K562 (cell line): Measurements from ENCODE around the gene TERT. TPM values are rescaled to one million over a fixed set of nuclear protein-coding genes. Genes with fewer than 3 reads are reported as not detected.

ENCODE experiments used
- ATAC-seq: fragments of 200-7000 bp; cut with Tn5 transposase; 3 replicates; pipeline ENCODE4 v1.9.1; 2020; ENCODE audit warnings: moderate library complexity
- BruUV-seq: library from RNA; stranded (reverse); fragments of 400-500 nt; replicated peaks from 2 replicates; lab custom pipeline; 2021; lab: Mats Ljungman, UMichigan
- CTCF ChIA-PET: fragments of 300-600 bp; formaldehyde crosslinking; extraction: SDS; loops from one replicate; lab custom pipeline; 2021; ENCODE audit warnings: low intra/inter-chr PET ratio; lab: Yijun Ruan, JAX
- POLR2A ChIA-PET: fragments of 300-600, 350-650 bp; sonication (Branson Sonifier 250); formaldehyde crosslinking; extraction: SDS; loops from one replicate; lab custom pipeline; 2021; ENCODE audit warnings: antibody characterized with exemption, inconsistent platforms; lab: Yijun Ruan, JAX
- DNase-seq, 4 experiments: peaks; one replicate each; pipeline versions ENCODE4 v3.0.0 to v3.0.0-alpha.2; 2011 to 2018; ENCODE audit warnings: low spot score in 3 of 4, mixed read lengths in 3 of 4; ENCODE audit errors: extremely low read depth in 1 of 4
- FAIRE-seq: peaks from 2 replicates; lab custom pipeline; 2011; peaks lifted over from hg19 to GRCh38; lab: Jason Lieb, UNC
- H2AFZ ChIP-seq: 2 replicates; pipeline ENCODE4 v1.6.0; 2011; ENCODE audit warnings: low read depth, low read length, control low read depth, inconsistent platforms
- H3K27ac ChIP-seq: fragments of 200-600 bp; 3 replicates; pipeline ENCODE4 v1.8.0; 2011; ENCODE audit warnings: low read depth, mild to moderate bottlenecking, control low read depth, inconsistent platforms, low read length, moderate library complexity, mixed read lengths; ENCODE audit errors: extremely low read depth
- H3K27me3 ChIP-seq, 2 experiments: fragments of 300-600 bp in 1 of 2; 2 replicates in 1 of 2; 3 replicates in 1 of 2; pipeline versions ENCODE4 v1.6.0 to v1.8.0; 2011; ENCODE audit warnings: inconsistent platforms in 2 of 2, low read length in 2 of 2, mild to moderate bottlenecking in 1 of 2, mixed read lengths in 1 of 2, moderate library complexity in 1 of 2; ENCODE audit not compliant: control insufficient read depth in 2 of 2, insufficient read depth in 2 of 2
- H3K36me3 ChIP-seq: fragments of 300-600 bp; 3 replicates; pipeline ENCODE4 v1.8.0; 2011; ENCODE audit warnings: mild to moderate bottlenecking, low read length, inconsistent platforms; ENCODE audit not compliant: control insufficient read depth, insufficient read depth
- H3K4me1 ChIP-seq, 2 experiments: fragments of 200-600 bp in 1 of 2; replicated peaks in 1 of 2; 2 replicates in 1 of 2; 3 replicates in 1 of 2; pipeline versions ENCODE4 v1.5.1 to v1.8.0; 2011; ENCODE audit warnings: inconsistent platforms in 2 of 2, low read length in 2 of 2, mild to moderate bottlenecking in 1 of 2, mixed read lengths in 1 of 2, moderate library complexity in 1 of 2; ENCODE audit not compliant: control insufficient read depth in 2 of 2, insufficient read depth in 2 of 2
- H3K4me2 ChIP-seq: 2 replicates; pipeline ENCODE4 v1.6.1; 2011; ENCODE audit warnings: low read length, control low read depth, inconsistent platforms, mixed read lengths; ENCODE audit not compliant: insufficient read depth
- H3K4me3 ChIP-seq: fragments of 200-600 bp; sonication (generic), shearing (Covaris generic); 2 replicates; pipeline ENCODE4 v1.5.1; 2016; ENCODE audit warnings: control low read depth, inconsistent platforms
- H3K79me2 ChIP-seq: fragments of 200-600 bp; 3 replicates; pipeline ENCODE4 v1.8.0; 2011; ENCODE audit warnings: low read length, inconsistent platforms; ENCODE audit not compliant: control insufficient read depth, insufficient read depth
- H3K9ac ChIP-seq, 2 experiments: 2 replicates each; pipeline versions ENCODE4 v1.6.0 to v1.6.1; 2011; ENCODE audit warnings: low read depth in 2 of 2, low read length in 2 of 2, control low read depth in 1 of 2, inconsistent platforms in 1 of 2, mild to moderate bottlenecking in 1 of 2, mixed read lengths in 1 of 2; ENCODE audit not compliant: insufficient read depth in 1 of 2
- H3K9me1 ChIP-seq: one replicate; pipeline ENCODE4 v1.6.0; 2011; ENCODE audit warnings: inconsistent platforms, mild to moderate bottlenecking, low read length, moderate library complexity; ENCODE audit not compliant: control insufficient read depth, insufficient read depth
- H3K9me3 ChIP-seq: replicated peaks from 2 replicates; pipeline ENCODE4 v1.5.1; 2011; ENCODE audit warnings: low read depth, low read length, inconsistent platforms; ENCODE audit not compliant: control insufficient read depth, insufficient read depth
- H4K20me1 ChIP-seq: replicated peaks from 2 replicates; pipeline ENCODE4 v1.6.1; 2011; ENCODE audit warnings: low read length, inconsistent platforms, mixed read lengths; ENCODE audit not compliant: control insufficient read depth, insufficient read depth
- CLOCK ChIP-seq: fragments of 250-450 bp; sonication (Bioruptor Pico); IDR thresholded peaks from 2 replicates; pipeline ENCODE4 v1.4.0; 2020; ENCODE audit warnings: mild to moderate bottlenecking, moderate library complexity, borderline replicate concordance
- DLX4 ChIP-seq: fragments of 250-450 bp; sonication (Bioruptor Pico); IDR thresholded peaks from 2 replicates; pipeline ENCODE4 v1.6.1; 2021; ENCODE audit warnings: mild to moderate bottlenecking
- FOS ChIP-seq: IDR thresholded peaks from 3 replicates; pipeline ENCODE4 v1.6.1; 2011; ENCODE audit not compliant: insufficient read length; ENCODE audit errors: extremely low read depth
- TAF9B ChIP-seq: fragments of 450-650 bp; IDR thresholded peaks from 2 replicates; pipeline ENCODE4 v1.6.1; 2018; ENCODE audit warnings: mild to moderate bottlenecking; ENCODE audit not compliant: partially characterized antibody
- TCF7 ChIP-seq: sonication (generic); IDR thresholded peaks from 2 replicates; pipeline ENCODE4 v1.6.1; 2016; ENCODE audit warnings: antibody characterized with exemption, borderline replicate concordance
- TEAD1 ChIP-seq, 2 experiments: fragments of 450-650 bp in 1 of 2; sonication (generic) in 1 of 2; formaldehyde crosslinking; IDR thresholded peaks; 2 replicates each; pipeline versions ENCODE4 v1.4.0 to v1.8.0; 2020 to 2022; ENCODE audit warnings: mild to moderate bottlenecking in 2 of 2, missing genetic modification reagents in 1 of 2
- USF1 ChIP-seq: sonication (generic); formaldehyde crosslinking; IDR thresholded peaks from 2 replicates; pipeline ENCODE4 v1.9.0; 2022; ENCODE audit warnings: mild to moderate bottlenecking, missing genetic modification reagents
- ZNF24 ChIP-seq: fragments of 450-650 bp; IDR thresholded peaks from 2 replicates; pipeline ENCODE4 v1.6.1; 2016
- ZNF639 ChIP-seq, 2 experiments: fragments of 200-800 bp in 1 of 2; sonication (Bioruptor generic) in 1 of 2; sonication (generic) in 1 of 2; formaldehyde crosslinking in 1 of 2; IDR thresholded peaks in 1 of 2; conservative IDR thresholded peaks in 1 of 2; 2 replicates each; pipeline versions ENCODE4 v1.5.0 to v1.6.1; 2016 to 2020; ENCODE audit warnings: missing compliant biosample characterization in 1 of 2, missing genetic modification characterization in 1 of 2, missing genetic modification reagents in 1 of 2
- WGBS: fragments of 100-300 bp; shearing (Covaris generic); methylation state at CpG from one replicate; pipeline ENCODE4 v1.1.6; 2016; ENCODE audit warnings: low coverage, mixed read lengths; ENCODE audit not compliant: insufficient coverage; ENCODE audit errors: missing lambda C conversion rate; 5-methylcytosine and 5-hydroxymethylcytosine counted together
- in situ Hi-C: fragments of 300-500 bp; cut with MboI; formaldehyde crosslinking; loops from 4 replicates; pipeline ENCODE4 v1.15.0; 2018; ENCODE audit warnings: inconsistent platforms, mixed read lengths
- intact Hi-C: fragments of 100-400 bp; cut with micrococcal nuclease; formaldehyde crosslinking; loops from 2 replicates; pipeline ENCODE4 v1.14.2; 2022
- polyA plus RNA-seq, 8 experiments: library from polyadenylated mRNA; depleted of rRNA in 4 of 8; stranded (reverse) in 5 of 8; unstranded in 3 of 8; fragments of >200 nt; fragmentation: Nextera tagmentation in 2 of 8; fragmentation: Illumina TruSeq in 1 of 8; extraction: Ambion mirVana in 2 of 8; extraction: Trizol in 1 of 8; gene quantifications; 2 replicates each; pipeline versions ENCODE4 v1.2.1 to v1.2.3, GENCODE V29; 2011 to 2014; ENCODE audit warnings: inconsistent platforms in 1 of 8, missing spikeins in 1 of 8
- total RNA-seq, 7 experiments: library from RNA; depleted of rRNA in 6 of 7; stranded (reverse); fragments of >200 nt in 6 of 7; fragmentation: Illumina TruSeq in 2 of 7; extraction: Trizol in 2 of 7; gene quantifications; 2 replicates each; pipeline versions ENCODE4 v1.2.1 to v1.2.3, GENCODE V29; 2011 to 2021; ENCODE audit warnings: low replicate concordance in 1 of 7

TERT gene
- total and polyA plus RNA-seq, 9 of the 15 experiments (the other 6 are each of a cell fraction or from before 2014, with no cell fraction given), result 0.08 to 4.5 (median 0.98) TPM; not detected in 1

- Histone ChIP-seq H3K9me1 (no peaks in the 10 kb centered on the region), H3K4me2 (no peak overlapping the region), H3K36me3 (no peaks in the 10 kb centered on the region), H3K79me2 (no peaks in the 10 kb centered on the region), H3K27ac (no peak overlapping the region), H3K9ac (no peak overlapping the region), H3K9me3 (no peaks in the 10 kb centered on the region; the same call in 1 of the 2 replicates), H3K4me1 (peaks cover 0 to 35% of the 10 kb centered on the region in 2 experiments; a peak in 1 of 5 replicates), H3K27me3 (peaks cover 40 to 80% of the 10 kb centered on the region in 2 experiments; a peak in 4 of 5 replicates), H2AFZ (no peak overlapping the region), H4K20me1 (peaks cover 3% of the 10 kb centered on the region), H3K4me3 (no peak overlapping the region)
- in situ Hi-C loops, result no loop called here
- CTCF ChIA-PET, result no interaction called here
- intact Hi-C loops, result no loop called here
- BruUV-seq, result no TSS peak
- ATAC-seq (no peak), FAIRE-seq (no peak), DNase-seq (no peak)
- POLR2A ChIA-PET, result no interaction called here
- WGBS, result 6% methylated on average over 14 of the region's 19 CpGs
- TF ChIP-seq USF1 (CRISPR knock-in tag), result peak; percentile 46
- TF ChIP-seq ZNF24, result no peak
Observed at GRCh38 chr5:1220831-1221230, 74.0 kb downstream of the TERT start.

GRCh38 chr5:1220351-1220750 is 74.5 kb downstream of the TERT start:
- intact Hi-C loops (no loop called here), in situ Hi-C loops (no loop called here)
- DNase-seq (no peak), FAIRE-seq (no peak), ATAC-seq (no peak)
- 24% methylated on average over 9 of the region's 9 CpGs for WGBS
- POLR2A ChIA-PET, result no interaction called here
- H3K4me3 ChIP-seq, result no peak overlapping the region
- no peak overlapping the region for H3K9ac ChIP-seq
- BruUV-seq, result no TSS peak
- H3K9me1 ChIP-seq, result no peaks in the 10 kb centered on the region
- H3K36me3 ChIP-seq, result no peaks in the 10 kb centered on the region
- CTCF ChIA-PET, result no interaction called here
- peaks cover 36 to 80% of the 10 kb centered on the region in 2 experiments; a peak in 4 of 5 replicates for H3K27me3 ChIP-seq
- H3K9me3 ChIP-seq, result no peaks in the 10 kb centered on the region; the same call in 1 of the 2 replicates
- no peak overlapping the region for H3K4me2 ChIP-seq
- no peak overlapping the region for H2AFZ ChIP-seq
- H3K4me1 ChIP-seq, result peaks cover 0 to 32% of the 10 kb centered on the region in 2 experiments; a peak in 1 of 5 replicates
- H3K79me2 ChIP-seq, result no peaks in the 10 kb centered on the region
- peaks cover under 1% of the 10 kb centered on the region for H4K20me1 ChIP-seq
- H3K27ac ChIP-seq, result no peak overlapping the region
- TF ChIP-seq TCF7, result no peak
- TF ChIP-seq TEAD1 (CRISPR knock-in tag; IDR thresholded peaks at IDR 0.05), result no peak
- TF ChIP-seq DLX4, result no peak
- no peak for TF ChIP-seq TAF9B
- TF ChIP-seq CLOCK (CRISPR knock-in tag), result no peak
- TF ChIP-seq ZNF639 (CRISPR knock-in tag; conservative IDR thresholded peaks at IDR 0.05 in 1 of 2, IDR thresholded peaks at IDR 0.05 in 1 of 2), result no peak
- TF ChIP-seq FOS, result no peak
